ENCODE results near the gene PWWP2B. TPM values are rescaled to one million over a fixed set of nuclear protein-coding genes. Genes with fewer than 3 reads are reported as not detected.

Gene PWWP2B
- polyA plus RNA-seq, 1 donor = 5.4 TPM

GRCh38 chr10:132393695-132394181 is 3.3 kb upstream of the PWWP2B start:
- no peak for DNase-seq

- DNase-seq = no peak
These were observed 2.7 kb upstream of the PWWP2B start for GRCh38 chr10:132394201-132394811.

- DNase-seq = no peak
These were observed 1.9 kb upstream of the PWWP2B start for GRCh38 chr10:132394936-132395703.

GRCh38 chr10:132395704-132396493 is 1.1 kb upstream of the PWWP2B start:
- DNase-seq = no peak

GRCh38 chr10:132396494-132397035 is 435 bp upstream of the PWWP2B start:
- DNase-seq = no peak

- no peak for DNase-seq
These were observed 918 bp downstream of the PWWP2B start for GRCh38 chr10:132397671-132398565.

GRCh38 chr10:132398566-132398991 is 1.6 kb downstream of the PWWP2B start:
- DNase-seq = no peak

- no peak for DNase-seq
These were observed 2.4 kb downstream of the PWWP2B start for GRCh38 chr10:132399117-132400035.

GRCh38 chr10:132400041-132400546 is 3.1 kb downstream of the PWWP2B start:
- no peak for DNase-seq

GRCh38 chr10:132400547-132401151 is 3.6 kb downstream of the PWWP2B start:
- no peak for DNase-seq

GRCh38 chr10:132401401-132402118 is 4.6 kb downstream of the PWWP2B start:
- DNase-seq = no peak

GRCh38 chr10:132402781-132403241 is 5.8 kb downstream of the PWWP2B start:
- no peak for DNase-seq

- no peak for DNase-seq
These were observed 6.6 kb downstream of the PWWP2B start for GRCh38 chr10:132403511-132404168.

- DNase-seq = no peak
These were observed 7.3 kb downstream of the PWWP2B start for GRCh38 chr10:132404169-132404880.

GRCh38 chr10:132404911-132405462 is 8.0 kb downstream of the PWWP2B start:
- no peak for DNase-seq

GRCh38 chr10:132405463-132405991 is 8.5 kb downstream of the PWWP2B start:
- no peak for DNase-seq

- DNase-seq = no peak
These were observed 9.2 kb downstream of the PWWP2B start for GRCh38 chr10:132406181-132406580.

All from left kidney (tissue), 2 donors.